Astrocyte (in vitro differentiated cells and primary cell): ENCODE results near the gene NPY5R.

Source experiments
- EZH2 ChIP-seq: IDR thresholded peaks from 2 replicates; pipeline ENCODE4 v1.6.1; 2012; ENCODE audit warnings: mild to moderate bottlenecking, low read length, inconsistent platforms; ENCODE audit not compliant: insufficient read depth
- TF ChIP-seq, protein P1 (sequence below): IDR thresholded peaks from 2 replicates; pipeline ENCODE4 v1.5.1; 2011; ENCODE audit warnings: low read depth, mild to moderate bottlenecking, inconsistent platforms, low read length, moderate library complexity; ENCODE audit not compliant: insufficient read depth

DNA sequence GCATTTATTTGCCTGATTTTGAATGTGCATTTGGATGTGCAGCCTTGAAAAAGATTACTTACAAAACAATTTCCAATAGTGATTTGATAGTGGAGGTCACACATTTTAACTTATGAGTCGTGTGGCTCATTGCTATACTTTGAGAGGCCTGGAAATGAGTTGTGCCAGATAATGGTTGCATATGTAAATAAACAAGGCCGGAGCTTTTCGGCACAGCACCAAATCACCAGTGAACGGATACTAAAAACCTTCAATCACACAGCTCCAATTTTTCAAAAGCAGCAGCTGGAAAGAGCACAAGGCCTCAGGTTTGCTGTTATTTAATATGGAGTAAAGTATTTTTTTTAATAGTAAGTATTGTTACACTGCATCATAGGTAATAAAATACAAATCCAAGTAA lies 57.2 kb downstream of the NPY5R start:
- TF ChIP-seq, protein P1, sequence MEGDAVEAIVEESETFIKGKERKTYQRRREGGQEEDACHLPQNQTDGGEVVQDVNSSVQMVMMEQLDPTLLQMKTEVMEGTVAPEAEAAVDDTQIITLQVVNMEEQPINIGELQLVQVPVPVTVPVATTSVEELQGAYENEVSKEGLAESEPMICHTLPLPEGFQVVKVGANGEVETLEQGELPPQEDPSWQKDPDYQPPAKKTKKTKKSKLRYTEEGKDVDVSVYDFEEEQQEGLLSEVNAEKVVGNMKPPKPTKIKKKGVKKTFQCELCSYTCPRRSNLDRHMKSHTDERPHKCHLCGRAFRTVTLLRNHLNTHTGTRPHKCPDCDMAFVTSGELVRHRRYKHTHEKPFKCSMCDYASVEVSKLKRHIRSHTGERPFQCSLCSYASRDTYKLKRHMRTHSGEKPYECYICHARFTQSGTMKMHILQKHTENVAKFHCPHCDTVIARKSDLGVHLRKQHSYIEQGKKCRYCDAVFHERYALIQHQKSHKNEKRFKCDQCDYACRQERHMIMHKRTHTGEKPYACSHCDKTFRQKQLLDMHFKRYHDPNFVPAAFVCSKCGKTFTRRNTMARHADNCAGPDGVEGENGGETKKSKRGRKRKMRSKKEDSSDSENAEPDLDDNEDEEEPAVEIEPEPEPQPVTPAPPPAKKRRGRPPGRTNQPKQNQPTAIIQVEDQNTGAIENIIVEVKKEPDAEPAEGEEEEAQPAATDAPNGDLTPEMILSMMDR, result no peak
- TF ChIP-seq EZH2, result no peak
